A549 (cell line): ENCODE results near the gene JOSD1. TPM values are rescaled to one million over a fixed set of nuclear protein-coding genes. Genes with fewer than 3 reads are reported as not detected.

ENCODE experiments used
- ATAC-seq, 2 experiments: fragments of 200-7000 bp in 1 of 2; fragments of >200 bp in 1 of 2; cut with Nextera tagmentation in 1 of 2; cut with Tn5 transposase in 1 of 2; 3 replicates each; pipeline versions ENCODE4 v1.8.0 to v1.9.1; 2018 to 2020; ENCODE audit warnings: mild to moderate bottlenecking in 1 of 2, moderate library complexity in 1 of 2
- CTCF ChIA-PET: fragments of 300-600 bp; sonication (Branson Sonifier 250); formaldehyde crosslinking; extraction: SDS; loops from one replicate; lab custom pipeline; 2021; ENCODE audit warnings: antibody characterized with exemption, inconsistent platforms; lab: Yijun Ruan, JAX
- POLR2A ChIA-PET: fragments of 350-600 bp; formaldehyde crosslinking; extraction: SDS; loops from one replicate; lab custom pipeline; 2021; ENCODE audit warnings: antibody characterized with exemption, inconsistent platforms; lab: Yijun Ruan, JAX
- DNase-seq, 2 experiments: peaks; one replicate each; pipeline versions ENCODE4 v3.0.0 to v3.0.0-alpha.2; 2011 to 2016; ENCODE audit warnings: low read depth in 1 of 2, low spot score in 1 of 2
- FAIRE-seq: peaks from 2 replicates; lab custom pipeline; 2011; peaks lifted over from hg19 to GRCh38; lab: Jason Lieb, UNC
- H3K27ac ChIP-seq, 2 experiments: fragments of >200 bp; sonication (Bioruptor Twin); formaldehyde crosslinking; 3 replicates each; pipeline ENCODE4 v1.5.1; 2016 to 2017
- H3K4me1 ChIP-seq: fragments of >200 bp; sonication (Bioruptor Twin); formaldehyde crosslinking; 3 replicates; pipeline ENCODE4 v1.6.1; 2016
- H3K4me2 ChIP-seq: fragments of >200 bp; sonication (Bioruptor Twin); formaldehyde crosslinking; 3 replicates; pipeline ENCODE4 v1.6.1; 2016
- H3K4me3 ChIP-seq: fragments of >200 bp; sonication (Bioruptor Twin); formaldehyde crosslinking; 3 replicates; pipeline ENCODE4 v1.5.1; 2016
- H3K9me3 ChIP-seq: fragments of >200 bp; sonication (Bioruptor Twin); formaldehyde crosslinking; 3 replicates; pipeline ENCODE4 v1.6.1; 2016
- CBX2 ChIP-seq: fragments of 200-600 bp; sonication (generic); IDR thresholded peaks from 2 replicates; pipeline ENCODE4 v1.6.1; 2016; ENCODE audit warnings: low read depth, mild to moderate bottlenecking, borderline replicate concordance
- E2F6 ChIP-seq: IDR thresholded peaks from 2 replicates; pipeline ENCODE4 v1.6.1; 2012; ENCODE audit warnings: low read depth, borderline replicate concordance
- ESRRA ChIP-seq: fragments of 150-350 bp; IDR thresholded peaks from 2 replicates; pipeline ENCODE4 v1.6.1; 2014; ENCODE audit warnings: mild to moderate bottlenecking, low read length, borderline replicate concordance
- GATA3 ChIP-seq: IDR thresholded peaks from 2 replicates; pipeline ENCODE4 v1.6.1; 2012; ENCODE audit warnings: borderline replicate concordance
- HDAC2 ChIP-seq: fragments of 200-600 bp; sonication (generic); IDR thresholded peaks from 2 replicates; pipeline ENCODE4 v1.6.1; 2016
- KDM5A ChIP-seq: fragments of 200-600 bp; sonication (generic); IDR thresholded peaks from 2 replicates; pipeline ENCODE4 v1.6.1; 2016; ENCODE audit warnings: antibody characterized with exemption, mild to moderate bottlenecking
- MAX ChIP-seq: IDR thresholded peaks from 2 replicates; pipeline ENCODE4 v1.6.1; 2012
- POLR2A ChIP-seq: IDR thresholded peaks from 2 replicates; pipeline ENCODE4 v1.6.1; 2012; ENCODE audit warnings: mild to moderate bottlenecking, low read length
- RAD21 ChIP-seq, 2 experiments: fragments of >200 bp in 1 of 2; sonication (Bioruptor Twin) in 1 of 2; formaldehyde crosslinking in 1 of 2; IDR thresholded peaks in 1 of 2; conservative IDR thresholded peaks in 1 of 2; 2 replicates in 1 of 2; 3 replicates in 1 of 2; pipeline ENCODE4 v1.6.1; 2012 to 2018; ENCODE audit warnings: inconsistent platforms in 1 of 2
- RARB ChIP-seq: fragments of 250-450 bp; sonication (Bioruptor Pico); IDR thresholded peaks from 2 replicates; pipeline ENCODE4 v1.8.0; 2021; ENCODE audit warnings: mild to moderate bottlenecking, moderate library complexity
- RFX5 ChIP-seq: fragments of 450-650 bp; IDR thresholded peaks from 2 replicates; pipeline ENCODE4 v1.7.1; 2014; ENCODE audit warnings: antibody characterized with exemption, mild to moderate bottlenecking, moderate library complexity
- SREBF2 ChIP-seq: fragments of 450-650 bp; IDR thresholded peaks from 2 replicates; pipeline ENCODE4 v1.6.1; 2014; ENCODE audit warnings: mild to moderate bottlenecking, moderate library complexity
- USF2 ChIP-seq: fragments of 450-650 bp; IDR thresholded peaks from 2 replicates; pipeline ENCODE4 v1.6.1; 2014; ENCODE audit warnings: antibody characterized with exemption
- ZFP36 ChIP-seq: fragments of 450-650 bp; IDR thresholded peaks from 2 replicates; pipeline ENCODE4 v1.6.1; 2014; ENCODE audit warnings: borderline replicate concordance; ENCODE audit not compliant: partially characterized antibody
- WGBS: methylation state at CpG from one replicate; pipeline ENCODE4 v1.1.6; 2017; ENCODE audit errors: missing lambda C conversion rate; 5-methylcytosine and 5-hydroxymethylcytosine counted together
- polyA plus RNA-seq, 4 experiments: library from polyadenylated mRNA; depleted of rRNA in 3 of 4; stranded (reverse); fragments of >200 nt; fragmentation: RNase III in 1 of 4; extraction: RNeasy Plus Mini Kit Qiagen cat#74134 plus additional on column Dnase treatment in 1 of 4; gene quantifications; 2 replicates in 3 of 4; 3 replicates in 1 of 4; pipeline ENCODE4 v1.2.3, GENCODE V29; 2011 to 2017
- TF ChIP-seq, protein P1 (sequence below): fragments of 250-450 bp; sonication (Bioruptor Pico); IDR thresholded peaks from 2 replicates; pipeline ENCODE4 v1.5.0; 2021; ENCODE audit warnings: mild to moderate bottlenecking, moderate library complexity, borderline replicate concordance
- TF ChIP-seq, protein P2 (sequence below): fragments of >200 bp; sonication (Bioruptor Twin); formaldehyde crosslinking; IDR thresholded peaks from 3 replicates; pipeline ENCODE4 v1.5.1; 2016

Gene JOSD1
- polyA plus RNA-seq, 2 of the 4 experiments (the other 2 are of a cell fraction) = 29.7 to 37.5 TPM

DNA sequence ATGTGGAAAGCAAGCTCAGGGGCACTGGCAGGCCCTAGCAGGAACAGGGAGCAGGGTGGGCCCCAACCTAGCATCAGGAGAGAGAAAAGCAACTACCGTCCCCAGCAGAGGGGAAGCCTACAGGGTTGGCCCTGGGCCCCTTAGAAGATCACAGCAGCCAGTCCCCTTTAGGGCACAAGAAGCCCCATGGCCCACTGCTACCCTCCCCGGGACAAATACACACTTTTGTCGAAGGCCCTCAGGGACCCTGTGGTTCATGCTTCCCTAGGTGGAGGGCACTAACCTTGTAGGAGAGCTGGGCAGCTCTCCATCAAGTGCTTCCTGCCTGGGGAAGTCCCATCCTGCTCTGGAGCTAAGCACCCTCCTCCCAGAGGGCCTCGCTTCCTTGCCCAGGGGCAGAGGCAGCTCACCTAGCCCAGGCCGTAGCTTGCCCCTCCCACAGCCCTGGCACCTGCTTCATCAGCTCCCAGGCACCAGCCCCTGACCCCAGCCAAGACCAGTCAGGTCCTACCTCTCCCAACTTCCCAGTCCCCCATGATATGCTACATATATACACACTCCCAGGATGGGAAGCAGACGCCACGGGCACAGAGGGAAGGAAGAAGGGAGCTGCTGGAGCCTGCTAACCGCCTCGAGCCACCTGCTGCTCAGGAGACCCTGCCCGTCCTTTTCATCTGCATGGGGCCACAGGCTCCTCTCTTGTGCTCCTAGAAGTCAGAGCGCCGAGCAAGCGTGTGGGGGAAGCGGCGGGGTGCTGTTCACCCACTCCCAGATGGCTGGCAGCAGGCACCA is 34.9 kb upstream of the JOSD1 start:
- 93% methylated on average over 9 of the region's 15 CpGs for whole genome bisulfite sequencing
- POLR2A ChIA-PET = no interaction called here

GRCh38 chr22:38735126-38735464 is 34.4 kb upstream of the JOSD1 start:
- FAIRE-seq (no peak), ATAC-seq (no peak)

More for the DNA sequence above, 34.9 kb upstream of the JOSD1 start:
- Histone ChIP-seq H3K27ac (no peak overlapping the region), H3K4me1 (no peaks in the 10 kb centered on the region), H3K4me2 (no peak overlapping the region), H3K4me3 (no peak overlapping the region), H3K9me3 (no peaks in the 10 kb centered on the region)
- no peak for TF ChIP-seq SREBF2
- FAIRE-seq (no peak), DNase-seq (no peak), ATAC-seq (no peak)
- CTCF ChIA-PET = interaction anchor here (0.9 to 7.4 kb wide), 8 partner anchors 8 to 779 kb away, joined by 3 to 69 read pairs (median 4); no protein-coding TSS in a partner anchor

More at GRCh38 chr22:38735126-38735464, 34.4 kb upstream of the JOSD1 start:
- no peak for TF ChIP-seq ZFP36
- no peak for TF ChIP-seq ESRRA
- TF ChIP-seq, protein P1, sequence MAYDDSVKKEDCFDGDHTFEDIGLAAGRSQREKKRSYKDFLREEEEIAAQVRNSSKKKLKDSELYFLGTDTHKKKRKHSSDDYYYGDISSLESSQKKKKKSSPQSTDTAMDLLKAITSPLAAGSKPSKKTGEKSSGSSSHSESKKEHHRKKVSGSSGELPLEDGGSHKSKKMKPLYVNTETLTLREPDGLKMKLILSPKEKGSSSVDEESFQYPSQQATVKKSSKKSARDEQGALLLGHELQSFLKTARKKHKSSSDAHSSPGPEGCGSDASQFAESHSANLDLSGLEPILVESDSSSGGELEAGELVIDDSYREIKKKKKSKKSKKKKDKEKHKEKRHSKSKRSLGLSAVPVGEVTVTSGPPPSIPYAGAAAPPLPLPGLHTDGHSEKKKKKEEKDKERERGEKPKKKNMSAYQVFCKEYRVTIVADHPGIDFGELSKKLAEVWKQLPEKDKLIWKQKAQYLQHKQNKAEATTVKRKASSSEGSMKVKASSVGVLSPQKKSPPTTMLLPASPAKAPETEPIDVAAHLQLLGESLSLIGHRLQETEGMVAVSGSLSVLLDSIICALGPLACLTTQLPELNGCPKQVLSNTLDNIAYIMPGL (CRISPR knock-in tag) = no peak
- no peak for TF ChIP-seq CBX2
- no peak for TF ChIP-seq RARB (CRISPR knock-in tag)
- TF ChIP-seq RAD21 (conservative IDR thresholded peaks at IDR 0.05 in 1 of 2, IDR thresholded peaks at IDR 0.05 in 1 of 2) = no peak
- no peak for TF ChIP-seq KDM5A
- TF ChIP-seq, protein P2, sequence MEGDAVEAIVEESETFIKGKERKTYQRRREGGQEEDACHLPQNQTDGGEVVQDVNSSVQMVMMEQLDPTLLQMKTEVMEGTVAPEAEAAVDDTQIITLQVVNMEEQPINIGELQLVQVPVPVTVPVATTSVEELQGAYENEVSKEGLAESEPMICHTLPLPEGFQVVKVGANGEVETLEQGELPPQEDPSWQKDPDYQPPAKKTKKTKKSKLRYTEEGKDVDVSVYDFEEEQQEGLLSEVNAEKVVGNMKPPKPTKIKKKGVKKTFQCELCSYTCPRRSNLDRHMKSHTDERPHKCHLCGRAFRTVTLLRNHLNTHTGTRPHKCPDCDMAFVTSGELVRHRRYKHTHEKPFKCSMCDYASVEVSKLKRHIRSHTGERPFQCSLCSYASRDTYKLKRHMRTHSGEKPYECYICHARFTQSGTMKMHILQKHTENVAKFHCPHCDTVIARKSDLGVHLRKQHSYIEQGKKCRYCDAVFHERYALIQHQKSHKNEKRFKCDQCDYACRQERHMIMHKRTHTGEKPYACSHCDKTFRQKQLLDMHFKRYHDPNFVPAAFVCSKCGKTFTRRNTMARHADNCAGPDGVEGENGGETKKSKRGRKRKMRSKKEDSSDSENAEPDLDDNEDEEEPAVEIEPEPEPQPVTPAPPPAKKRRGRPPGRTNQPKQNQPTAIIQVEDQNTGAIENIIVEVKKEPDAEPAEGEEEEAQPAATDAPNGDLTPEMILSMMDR = no peak
- TF ChIP-seq GATA3 = no peak
- TF ChIP-seq HDAC2 = no peak
- no peak for TF ChIP-seq RFX5
- no peak for TF ChIP-seq E2F6
- TF ChIP-seq POLR2A = no peak
- TF ChIP-seq MAX = no peak
- TF ChIP-seq USF2 = no peak
- ChIA-PET POLR2A (no interaction called here), CTCF (interaction anchor here (0.9 to 7.4 kb wide), 8 partner anchors 8 to 779 kb away, joined by 3 to 69 read pairs (median 4); no protein-coding TSS in a partner anchor)
- H3K9me3 ChIP-seq = no peaks in the 10 kb centered on the region
- 95% methylated on average over 6 of the region's 7 CpGs for WGBS
- H3K4me1 ChIP-seq = no peaks in the 10 kb centered on the region
- no peak for DNase-seq
- no peak overlapping the region for H3K27ac ChIP-seq
- no peak overlapping the region for H3K4me2 ChIP-seq
- H3K4me3 ChIP-seq = no peak overlapping the region
